Measurements from ENCODE around the gene TBC1D13. TPM values are rescaled to one million over a fixed set of nuclear protein-coding genes. Genes with fewer than 3 reads are reported as not detected.

The TBC1D13 gene
- total and polyA plus RNA-seq, 2 of the 13 experiments (the other 11 are each of a cell fraction or from before 2014, with no cell fraction given): 17.9 to 19.7 TPM

DNA sequence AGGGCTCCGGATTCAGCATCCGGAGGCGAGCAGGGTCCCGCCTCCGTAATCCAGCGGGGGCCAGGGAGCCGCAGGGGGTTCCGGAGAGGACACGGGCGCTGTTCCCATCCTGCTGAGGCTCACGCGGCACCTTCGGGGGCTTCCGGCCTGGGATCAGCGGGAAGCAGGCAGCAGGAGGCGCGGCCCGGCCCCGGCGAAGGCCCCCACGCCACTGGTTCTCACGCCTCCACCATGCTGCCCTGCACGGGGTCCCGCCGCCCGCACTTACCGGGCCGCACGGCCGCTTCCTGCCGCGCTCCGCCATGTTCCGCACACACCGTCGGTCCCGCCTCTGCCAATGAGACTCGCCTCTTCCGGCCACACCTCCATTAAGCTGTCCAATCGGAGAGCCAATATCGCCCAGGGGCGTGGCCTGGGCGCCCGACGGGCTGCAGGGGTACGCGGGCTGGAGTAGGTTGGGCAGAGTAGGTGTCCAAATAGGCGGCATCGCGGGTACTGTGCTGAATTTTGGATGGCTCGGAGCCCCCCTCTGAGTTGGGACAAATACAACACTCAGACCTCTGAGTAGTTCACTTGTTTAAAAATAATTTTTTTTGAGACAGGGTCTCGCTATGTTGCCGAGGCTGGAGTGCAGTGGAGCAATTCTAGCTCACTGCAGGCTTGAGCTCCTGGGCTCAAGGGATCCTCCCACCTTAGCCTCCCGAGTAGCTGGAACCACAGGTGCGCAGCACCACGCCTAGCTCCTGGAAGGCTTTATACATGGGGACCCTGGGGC lies 42.6 kb downstream of the TBC1D13 start, which contains the start of gene SPOUT1 (continued):
- peak; percentile 60; the same call in 1 of the 2 replicates for TF ChIP-seq ZNF205 (CRISPR knock-in tag; IDR thresholded peaks at IDR 0.05)
- TF ChIP-seq HDAC2 (CRISPR knock-in tag; IDR thresholded peaks at IDR 0.05): peak; percentile 51
- TF ChIP-seq, protein P1, sequence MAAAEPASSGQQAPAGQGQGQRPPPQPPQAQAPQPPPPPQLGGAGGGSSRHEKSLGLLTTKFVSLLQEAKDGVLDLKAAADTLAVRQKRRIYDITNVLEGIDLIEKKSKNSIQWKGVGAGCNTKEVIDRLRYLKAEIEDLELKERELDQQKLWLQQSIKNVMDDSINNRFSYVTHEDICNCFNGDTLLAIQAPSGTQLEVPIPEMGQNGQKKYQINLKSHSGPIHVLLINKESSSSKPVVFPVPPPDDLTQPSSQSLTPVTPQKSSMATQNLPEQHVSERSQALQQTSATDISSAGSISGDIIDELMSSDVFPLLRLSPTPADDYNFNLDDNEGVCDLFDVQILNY (CRISPR knock-in tag; conservative IDR thresholded peaks at IDR 0.05): peak; percentile 64
- TF ChIP-seq ZNF484 (CRISPR knock-in tag; IDR thresholded peaks at IDR 0.05; ENCODE audit: borderline replicate concordance, low read depth): no peak
- no peak for TF ChIP-seq ZBTB7A (CRISPR knock-in tag; IDR thresholded peaks at IDR 0.05)
- TF ChIP-seq ZNF883 (CRISPR knock-in tag; IDR thresholded peaks at IDR 0.05; ENCODE audit: not compliant biosample characterization): peak; percentile 73
- no peak for TF ChIP-seq SRSF1 (optimal IDR thresholded peaks at IDR 0.05; ENCODE audit: low read depth, low read length)
- TF ChIP-seq EHMT2 (IDR thresholded peaks at IDR 0.05; ENCODE audit: borderline replicate concordance, low read depth, low read length): no peak
- no peak for TF ChIP-seq ZNF713 (CRISPR knock-in tag; IDR thresholded peaks at IDR 0.05)
- TF ChIP-seq, protein P2, sequence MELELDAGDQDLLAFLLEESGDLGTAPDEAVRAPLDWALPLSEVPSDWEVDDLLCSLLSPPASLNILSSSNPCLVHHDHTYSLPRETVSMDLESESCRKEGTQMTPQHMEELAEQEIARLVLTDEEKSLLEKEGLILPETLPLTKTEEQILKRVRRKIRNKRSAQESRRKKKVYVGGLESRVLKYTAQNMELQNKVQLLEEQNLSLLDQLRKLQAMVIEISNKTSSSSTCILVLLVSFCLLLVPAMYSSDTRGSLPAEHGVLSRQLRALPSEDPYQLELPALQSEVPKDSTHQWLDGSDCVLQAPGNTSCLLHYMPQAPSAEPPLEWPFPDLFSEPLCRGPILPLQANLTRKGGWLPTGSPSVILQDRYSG (CRISPR knock-in tag; IDR thresholded peaks at IDR 0.05): no peak
- peak; percentile 83; the same call in 1 of the 2 replicates for TF ChIP-seq ZNF333 (CRISPR knock-in tag; IDR thresholded peaks at IDR 0.05; ENCODE audit: borderline replicate concordance)
- TF ChIP-seq, protein P3, sequence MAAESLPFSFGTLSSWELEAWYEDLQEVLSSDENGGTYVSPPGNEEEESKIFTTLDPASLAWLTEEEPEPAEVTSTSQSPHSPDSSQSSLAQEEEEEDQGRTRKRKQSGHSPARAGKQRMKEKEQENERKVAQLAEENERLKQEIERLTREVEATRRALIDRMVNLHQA (CRISPR knock-in tag; IDR thresholded peaks at IDR 0.05): no peak
- TF ChIP-seq ZNF12 (CRISPR knock-in tag; IDR thresholded peaks at IDR 0.05): no peak
- TF ChIP-seq, protein P4, sequence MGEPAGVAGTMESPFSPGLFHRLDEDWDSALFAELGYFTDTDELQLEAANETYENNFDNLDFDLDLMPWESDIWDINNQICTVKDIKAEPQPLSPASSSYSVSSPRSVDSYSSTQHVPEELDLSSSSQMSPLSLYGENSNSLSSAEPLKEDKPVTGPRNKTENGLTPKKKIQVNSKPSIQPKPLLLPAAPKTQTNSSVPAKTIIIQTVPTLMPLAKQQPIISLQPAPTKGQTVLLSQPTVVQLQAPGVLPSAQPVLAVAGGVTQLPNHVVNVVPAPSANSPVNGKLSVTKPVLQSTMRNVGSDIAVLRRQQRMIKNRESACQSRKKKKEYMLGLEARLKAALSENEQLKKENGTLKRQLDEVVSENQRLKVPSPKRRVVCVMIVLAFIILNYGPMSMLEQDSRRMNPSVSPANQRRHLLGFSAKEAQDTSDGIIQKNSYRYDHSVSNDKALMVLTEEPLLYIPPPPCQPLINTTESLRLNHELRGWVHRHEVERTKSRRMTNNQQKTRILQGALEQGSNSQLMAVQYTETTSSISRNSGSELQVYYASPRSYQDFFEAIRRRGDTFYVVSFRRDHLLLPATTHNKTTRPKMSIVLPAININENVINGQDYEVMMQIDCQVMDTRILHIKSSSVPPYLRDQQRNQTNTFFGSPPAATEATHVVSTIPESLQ (CRISPR knock-in tag; conservative IDR thresholded peaks at IDR 0.05): no peak
- no peak; the same call in 1 of the 2 replicates for TF ChIP-seq ZNF143 (CRISPR knock-in tag; IDR thresholded peaks at IDR 0.05)
- TF ChIP-seq, protein P5, sequence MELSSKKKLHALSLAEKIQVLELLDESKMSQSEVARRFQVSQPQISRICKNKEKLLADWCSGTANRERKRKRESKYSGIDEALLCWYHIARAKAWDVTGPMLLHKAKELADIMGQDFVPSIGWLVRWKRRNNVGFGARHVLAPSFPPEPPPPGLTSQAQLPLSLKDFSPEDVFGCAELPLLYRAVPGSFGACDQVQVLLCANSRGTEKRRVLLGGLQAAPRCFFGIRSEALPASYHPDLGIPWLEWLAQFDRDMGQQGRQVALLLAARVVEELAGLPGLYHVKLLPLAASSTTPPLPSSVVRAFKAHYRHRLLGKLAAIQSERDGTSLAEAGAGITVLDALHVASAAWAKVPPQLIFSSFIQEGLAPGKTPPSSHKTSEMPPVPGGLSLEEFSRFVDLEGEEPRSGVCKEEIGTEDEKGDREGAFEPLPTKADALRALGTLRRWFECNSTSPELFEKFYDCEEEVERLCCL (CRISPR knock-in tag; IDR thresholded peaks at IDR 0.05; ENCODE audit: borderline replicate concordance): no peak
- peak; percentile 89 for TF ChIP-seq ZNF776 (CRISPR knock-in tag; IDR thresholded peaks at IDR 0.05)
- no peak; the same call in 1 of the 2 replicates for TF ChIP-seq CBFB (CRISPR knock-in tag; IDR thresholded peaks at IDR 0.05)
- TF ChIP-seq, protein P6, sequence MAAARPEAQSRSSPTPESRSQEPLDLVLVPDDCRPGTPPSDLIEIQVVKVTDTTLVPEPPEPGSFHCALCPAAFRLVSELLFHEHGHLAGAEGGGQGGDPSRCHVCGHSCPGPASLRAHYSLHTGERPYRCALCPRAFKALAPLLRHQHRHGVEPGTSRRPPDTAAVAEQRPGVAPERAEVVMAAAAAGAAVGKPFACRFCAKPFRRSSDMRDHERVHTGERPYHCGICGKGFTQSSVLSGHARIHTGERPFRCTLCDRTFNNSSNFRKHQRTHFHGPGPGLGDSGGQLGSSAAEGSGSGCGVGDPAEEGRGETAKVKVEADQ (CRISPR knock-in tag; IDR thresholded peaks at IDR 0.05; ENCODE audit: borderline replicate concordance): peak; percentile 74; the same call in 1 of the 2 replicates
- TF ChIP-seq CEBPB (IDR thresholded peaks at IDR 0.05; ENCODE audit: borderline replicate concordance, low read depth, low read length): no peak
- no peak for TF ChIP-seq HNRNPH1 (optimal IDR thresholded peaks at IDR 0.05; ENCODE audit: low read depth, low read length)
- TF ChIP-seq ZFP36 (IDR thresholded peaks at IDR 0.05; ENCODE audit: borderline replicate concordance, low read depth, low read length, partially characterized antibody): no peak
- TF ChIP-seq HOXA5 (CRISPR knock-in tag; IDR thresholded peaks at IDR 0.05): peak; percentile 77
- no peak for TF ChIP-seq STAT5B (CRISPR knock-in tag; IDR thresholded peaks at IDR 0.05)
